H1 (cell line): ENCODE results near the gene IFI30. TPM values are rescaled to one million over a fixed set of nuclear protein-coding genes. Genes with fewer than 3 reads are reported as not detected.

Experiments used
- ATF3 ChIP-seq: IDR thresholded peaks from 2 replicates; pipeline ENCODE4 v1.6.1; 2011; ENCODE audit warnings: low read depth, mild to moderate bottlenecking, low read length; ENCODE audit not compliant: insufficient read depth
- CBX5 ChIP-seq: fragments of 300-800, 300-1000 bp; sonication (generic); IDR thresholded peaks from 2 replicates; pipeline ENCODE4 v1.7.1; 2016; ENCODE audit warnings: antibody characterized with exemption, low read length, low read depth
- CBX8 ChIP-seq: fragments of 300-800, 300-1000 bp; sonication (generic); IDR thresholded peaks from 2 replicates; pipeline ENCODE4 v1.7.1; 2016; ENCODE audit warnings: low read depth, low read length, borderline replicate concordance
- CTBP2 ChIP-seq: IDR thresholded peaks from 2 replicates; pipeline ENCODE4 v1.7.0; 2011; ENCODE audit warnings: borderline replicate concordance, mild to moderate bottlenecking, moderate library complexity, mixed read lengths, low read length; ENCODE audit not compliant: insufficient read depth, insufficient read length
- EZH2 ChIP-seq: fragments of 200-600 bp; sonication (generic); IDR thresholded peaks from 2 replicates; pipeline ENCODE4 v1.7.1; 2012; ENCODE audit warnings: low read depth, mild to moderate bottlenecking, moderate library complexity, low read length, inconsistent platforms; ENCODE audit not compliant: severe bottlenecking
- FOSL1 ChIP-seq: IDR thresholded peaks from 2 replicates; pipeline ENCODE4 v1.6.1; 2011; ENCODE audit warnings: mild to moderate bottlenecking, low read depth, low read length, moderate library complexity; ENCODE audit not compliant: insufficient read depth
- GTF2F1 ChIP-seq: IDR thresholded peaks from 2 replicates; pipeline ENCODE4 v1.6.1; 2012; ENCODE audit warnings: low read depth, low read length, improper control_type of control experiment, borderline replicate concordance
- HDAC6 ChIP-seq: IDR thresholded peaks from one replicate; pipeline ENCODE4 v1.7.1; 2012; ENCODE audit warnings: low read depth, mild to moderate bottlenecking, inconsistent platforms, low read length, moderate library complexity
- KDM4A ChIP-seq: IDR thresholded peaks from one replicate; pipeline ENCODE4 v1.7.1; 2012; ENCODE audit warnings: low read depth, mild to moderate bottlenecking, moderate library complexity, low read length, inconsistent platforms; ENCODE audit not compliant: severe bottlenecking
- NANOG ChIP-seq: IDR thresholded peaks from 2 replicates; pipeline ENCODE4 v1.6.1; 2011; ENCODE audit warnings: low read length, low read depth, mild to moderate bottlenecking, inconsistent platforms; ENCODE audit not compliant: insufficient read depth, poor library complexity, severe bottlenecking
- RFX5 ChIP-seq: IDR thresholded peaks from 2 replicates; pipeline ENCODE4 v1.6.1; 2011; ENCODE audit warnings: low read depth, low read length, improper control_type of control experiment, borderline replicate concordance
- SAP30 ChIP-seq: fragments of 300-600 bp; sonication (generic); IDR thresholded peaks from 2 replicates; pipeline ENCODE4 v1.7.1; 2012; ENCODE audit warnings: low read length, moderate library complexity, mild to moderate bottlenecking, inconsistent platforms; ENCODE audit not compliant: insufficient read depth, insufficient replicate concordance
- SIRT6 ChIP-seq: IDR thresholded peaks from one replicate; pipeline ENCODE4 v1.7.1; 2012; ENCODE audit warnings: low read length, inconsistent platforms
- SP2 ChIP-seq: IDR thresholded peaks from 2 replicates; pipeline ENCODE4 v1.6.1; 2012; ENCODE audit warnings: mild to moderate bottlenecking, low read length, inconsistent platforms
- SUZ12 ChIP-seq: fragments of 200-600 bp; sonication (generic); IDR thresholded peaks from 2 replicates; pipeline ENCODE4 v1.6.1; 2012; ENCODE audit warnings: mild to moderate bottlenecking, inconsistent platforms, low read length, moderate library complexity, mixed read lengths
- TAF7 ChIP-seq: optimal IDR thresholded peaks from 2 replicates; pipeline ENCODE3; 2011; ENCODE audit warnings: low read depth, mild to moderate bottlenecking, inconsistent platforms, low read length, moderate library complexity, borderline replicate concordance
- TBP ChIP-seq: IDR thresholded peaks from 2 replicates; pipeline ENCODE4 v1.6.1; 2011; ENCODE audit warnings: low read depth, low read length, improper control_type of control experiment
- TEAD4 ChIP-seq: IDR thresholded peaks from 2 replicates; pipeline ENCODE4 v1.6.1; 2012; ENCODE audit warnings: low read depth, low read length, inconsistent platforms, mixed read lengths
- polyA plus RNA-seq, 7 experiments: library from polyadenylated mRNA; depleted of rRNA in 3 of 7; stranded (reverse) in 5 of 7; unstranded in 2 of 7; fragments of >200 nt in 5 of 7; fragments of 200-250 nt in 2 of 7; gene quantifications; 1 replicate in 5 of 7; 2 replicates in 1 of 7; 4 replicates in 1 of 7; pipeline versions ENCODE4 v1.2.1 to v1.2.3, GENCODE V29; 2011 to 2013; ENCODE audit warnings: missing spikeins in 2 of 7, mixed read lengths in 2 of 7
- total RNA-seq: library from RNA; stranded (reverse); fragmentation: NEBNext Ultra II Directional; extraction: Animal tissue kit (Norgen Biotek cat#: 25700); gene quantifications from 2 replicates; pipeline ENCODE4 v1.2.1, GENCODE V29; 2021
- TF ChIP-seq, protein P1 (sequence below), 3 experiments: IDR thresholded peaks; 1 replicate in 2 of 3; 2 replicates in 1 of 3; pipeline versions ENCODE4 v1.5.1 to v1.6.1; 2011; ENCODE audit warnings: low read length in 3 of 3, mild to moderate bottlenecking in 3 of 3, inconsistent platforms in 2 of 3, low read depth in 1 of 3, moderate library complexity in 1 of 3; ENCODE audit not compliant: insufficient read depth in 1 of 3; ENCODE audit errors: control extremely low read depth in 1 of 3
- TF ChIP-seq, protein P2 (sequence below): IDR thresholded peaks from 2 replicates; pipeline ENCODE4 v1.6.1; 2011; ENCODE audit warnings: low read length, improper control_type of control experiment

Gene IFI30
- total and polyA plus RNA-seq, 2 of the 8 experiments (the other 6 are each of a cell fraction or from before 2014, with no cell fraction given): 28.9 to 62.4 TPM

DNA sequence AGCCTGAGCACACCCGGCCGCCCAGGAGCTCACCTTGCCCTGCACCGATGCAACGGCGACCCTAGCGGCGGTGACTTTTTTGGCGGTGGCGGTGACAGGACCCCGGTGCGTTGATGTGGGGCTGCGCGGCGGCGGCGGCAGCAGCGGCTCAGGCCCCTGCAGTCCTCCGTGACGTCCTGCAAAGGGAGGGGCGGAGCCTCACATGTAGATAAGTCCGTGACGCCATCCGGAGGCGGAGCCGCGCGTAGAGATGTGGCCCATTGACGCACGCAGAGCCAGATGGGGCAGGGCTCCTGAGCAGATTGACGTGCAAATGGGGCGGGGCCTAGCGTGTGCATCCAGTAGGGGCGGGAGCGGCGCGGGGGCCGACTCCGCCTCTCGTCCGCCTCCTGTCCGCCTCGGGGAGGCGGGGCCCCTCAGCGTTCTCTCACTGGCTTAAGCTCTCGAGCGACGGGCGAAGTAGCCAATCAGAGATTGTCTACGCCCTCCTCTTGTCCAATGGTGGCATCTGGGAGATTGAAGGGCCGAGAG lies 30.3 kb downstream of the IFI30 start, which contains the start of gene RAB3A (continued):
- TF ChIP-seq SP2: peak; percentile 95
- TF ChIP-seq GTF2F1: no peak
- TF ChIP-seq, protein P1, sequence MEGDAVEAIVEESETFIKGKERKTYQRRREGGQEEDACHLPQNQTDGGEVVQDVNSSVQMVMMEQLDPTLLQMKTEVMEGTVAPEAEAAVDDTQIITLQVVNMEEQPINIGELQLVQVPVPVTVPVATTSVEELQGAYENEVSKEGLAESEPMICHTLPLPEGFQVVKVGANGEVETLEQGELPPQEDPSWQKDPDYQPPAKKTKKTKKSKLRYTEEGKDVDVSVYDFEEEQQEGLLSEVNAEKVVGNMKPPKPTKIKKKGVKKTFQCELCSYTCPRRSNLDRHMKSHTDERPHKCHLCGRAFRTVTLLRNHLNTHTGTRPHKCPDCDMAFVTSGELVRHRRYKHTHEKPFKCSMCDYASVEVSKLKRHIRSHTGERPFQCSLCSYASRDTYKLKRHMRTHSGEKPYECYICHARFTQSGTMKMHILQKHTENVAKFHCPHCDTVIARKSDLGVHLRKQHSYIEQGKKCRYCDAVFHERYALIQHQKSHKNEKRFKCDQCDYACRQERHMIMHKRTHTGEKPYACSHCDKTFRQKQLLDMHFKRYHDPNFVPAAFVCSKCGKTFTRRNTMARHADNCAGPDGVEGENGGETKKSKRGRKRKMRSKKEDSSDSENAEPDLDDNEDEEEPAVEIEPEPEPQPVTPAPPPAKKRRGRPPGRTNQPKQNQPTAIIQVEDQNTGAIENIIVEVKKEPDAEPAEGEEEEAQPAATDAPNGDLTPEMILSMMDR (IDR thresholded peaks at IDR 0.05; ENCODE audit: control extremely low read depth in 1 of 3, insufficient read depth in 1 of 3, low read depth in 1 of 3, low read length in 3 of 3): peak in 2 of 3 experiments; percentile 14 to 20; a peak in 1 of 4 replicates
- TF ChIP-seq SIRT6: no peak
- TF ChIP-seq, protein P2, sequence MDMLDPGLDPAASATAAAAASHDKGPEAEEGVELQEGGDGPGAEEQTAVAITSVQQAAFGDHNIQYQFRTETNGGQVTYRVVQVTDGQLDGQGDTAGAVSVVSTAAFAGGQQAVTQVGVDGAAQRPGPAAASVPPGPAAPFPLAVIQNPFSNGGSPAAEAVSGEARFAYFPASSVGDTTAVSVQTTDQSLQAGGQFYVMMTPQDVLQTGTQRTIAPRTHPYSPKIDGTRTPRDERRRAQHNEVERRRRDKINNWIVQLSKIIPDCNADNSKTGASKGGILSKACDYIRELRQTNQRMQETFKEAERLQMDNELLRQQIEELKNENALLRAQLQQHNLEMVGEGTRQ: no peak
- no peak for TF ChIP-seq FOSL1
- TF ChIP-seq SAP30: no peak
- no peak for TF ChIP-seq RFX5
- no peak for TF ChIP-seq TAF7
- no peak for TF ChIP-seq TBP
- no peak for TF ChIP-seq NANOG
- no peak for TF ChIP-seq ATF3
- TF ChIP-seq HDAC6: no peak
- TF ChIP-seq KDM4A: no peak
- no peak for TF ChIP-seq CBX5
- TF ChIP-seq TEAD4: no peak
- TF ChIP-seq CBX8: no peak
- TF ChIP-seq SUZ12: no peak
- no peak for TF ChIP-seq CTBP2
- TF ChIP-seq EZH2: no peak
